Measurements from ENCODE around the gene ZFP36L1. TPM values are rescaled to one million over a fixed set of nuclear protein-coding genes. Genes with fewer than 3 reads are reported as not detected.

Gene ZFP36L1
- total RNA-seq, 1 experiment from 2014 or later, result 304 TPM

DNA sequence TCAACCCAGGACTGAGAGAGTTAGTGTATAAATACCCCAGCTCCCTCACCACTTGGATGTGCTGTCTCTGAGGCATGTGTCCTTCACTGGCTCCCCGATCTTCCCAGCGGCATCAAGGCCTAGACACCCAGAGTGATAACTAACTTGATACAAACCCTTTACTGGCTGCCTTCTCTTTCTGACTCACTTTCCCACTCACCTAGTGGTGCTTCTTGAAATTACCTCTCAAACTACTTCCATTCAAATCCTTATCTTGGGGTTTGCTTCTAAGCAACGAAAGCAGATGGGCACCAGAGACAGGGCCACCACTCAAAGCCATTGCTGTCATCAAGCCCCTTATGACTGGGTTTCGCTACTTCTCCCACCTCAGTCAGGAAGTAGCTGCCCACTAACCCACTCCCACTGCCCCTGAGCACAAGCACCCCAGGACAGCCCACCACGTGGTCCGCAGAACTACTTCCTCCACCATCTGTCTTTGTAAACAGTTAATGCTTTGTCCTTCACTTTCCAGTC lies 17.2 kb downstream of the ZFP36L1 start:
- Histone ChIP-seq H3K4me2 (ENCODE audit: low read length) (no peak overlapping the region), H3K4me1 (ENCODE audit: control insufficient read depth in 1 of 2, insufficient read depth in 2 of 2, low read length in 2 of 2) (peaks cover 33 to 36% of the 10 kb centered on the region in 2 experiments), H2AFZ (ENCODE audit: low read depth, low read length, poor library complexity, severe bottlenecking) (no peak overlapping the region), H3K79me2 (ENCODE audit: insufficient read depth, low read length) (no peaks in the 10 kb centered on the region), H3K27me3 (ENCODE audit: insufficient read depth, low read length) (no peaks in the 10 kb centered on the region), H3K9ac (ENCODE audit: low read length) (no peak overlapping the region), H3K36me3 (ENCODE audit: control insufficient read depth in 1 of 2, insufficient read depth in 2 of 2, low read length in 2 of 2) (no peaks in the 10 kb centered on the region), H3K9me3 (ENCODE audit: control insufficient read depth in 1 of 2, insufficient read depth in 1 of 2, low read depth in 1 of 2, low read length in 2 of 2) (0 out of 4 replicates have a peak, but pooled peaks cover 0 to 5% of the 10 kb centered on the region in 2 experiments), H3K9me2 (ENCODE audit: insufficient read depth) (no peaks in the 10 kb centered on the region), H3K27ac (ENCODE audit: low read depth, low read length) (no peak overlapping the region), H4K20me1 (ENCODE audit: insufficient read depth) (no peaks in the 10 kb centered on the region), H3K4me3 (replicated peaks in 1 of 2; ENCODE audit: low read depth in 1 of 2, low read length in 2 of 2) (no peak overlapping the region)
- ChIA-PET POLR2A (interaction anchor here (2.0 kb wide), 1 partner anchor 9 kb away, joined by 8 read pairs; no protein-coding TSS in a partner anchor), RAD21 (ENCODE audit: low non-redundant PET in 1 of 2, low total read pairs in 2 of 2, uncharacterized antibody in 2 of 2, unreplicated experiment in 2 of 2) (no interaction called here), CTCF (no interaction called here)
- BruUV-seq (replicated peaks), result no TSS peak
- no peak for ATAC-seq
- no peak for DNase-seq (ENCODE audit: low read depth, low spot score)
- TF ChIP-seq ELF1 (IDR thresholded peaks at IDR 0.05; ENCODE audit: borderline replicate concordance, low read depth) (no peak), SP1 (IDR thresholded peaks at IDR 0.05; ENCODE audit: low read depth) (no peak), ZFX (IDR thresholded peaks at IDR 0.05) (no peak)
- TF ChIP-seq, protein P1, sequence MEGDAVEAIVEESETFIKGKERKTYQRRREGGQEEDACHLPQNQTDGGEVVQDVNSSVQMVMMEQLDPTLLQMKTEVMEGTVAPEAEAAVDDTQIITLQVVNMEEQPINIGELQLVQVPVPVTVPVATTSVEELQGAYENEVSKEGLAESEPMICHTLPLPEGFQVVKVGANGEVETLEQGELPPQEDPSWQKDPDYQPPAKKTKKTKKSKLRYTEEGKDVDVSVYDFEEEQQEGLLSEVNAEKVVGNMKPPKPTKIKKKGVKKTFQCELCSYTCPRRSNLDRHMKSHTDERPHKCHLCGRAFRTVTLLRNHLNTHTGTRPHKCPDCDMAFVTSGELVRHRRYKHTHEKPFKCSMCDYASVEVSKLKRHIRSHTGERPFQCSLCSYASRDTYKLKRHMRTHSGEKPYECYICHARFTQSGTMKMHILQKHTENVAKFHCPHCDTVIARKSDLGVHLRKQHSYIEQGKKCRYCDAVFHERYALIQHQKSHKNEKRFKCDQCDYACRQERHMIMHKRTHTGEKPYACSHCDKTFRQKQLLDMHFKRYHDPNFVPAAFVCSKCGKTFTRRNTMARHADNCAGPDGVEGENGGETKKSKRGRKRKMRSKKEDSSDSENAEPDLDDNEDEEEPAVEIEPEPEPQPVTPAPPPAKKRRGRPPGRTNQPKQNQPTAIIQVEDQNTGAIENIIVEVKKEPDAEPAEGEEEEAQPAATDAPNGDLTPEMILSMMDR (IDR thresholded peaks at IDR 0.05 in 2 of 3, conservative IDR thresholded peaks at IDR 0.05 in 1 of 3; ENCODE audit: borderline replicate concordance in 1 of 3, insufficient read depth in 1 of 3, low read depth in 2 of 3, low read length in 2 of 3), result peak in 2 of 3 experiments; percentile 39 to 49; a peak in 4 of 6 replicates
- intact Hi-C loops (cut with micrococcal nuclease), result no loop called here

DNA sequence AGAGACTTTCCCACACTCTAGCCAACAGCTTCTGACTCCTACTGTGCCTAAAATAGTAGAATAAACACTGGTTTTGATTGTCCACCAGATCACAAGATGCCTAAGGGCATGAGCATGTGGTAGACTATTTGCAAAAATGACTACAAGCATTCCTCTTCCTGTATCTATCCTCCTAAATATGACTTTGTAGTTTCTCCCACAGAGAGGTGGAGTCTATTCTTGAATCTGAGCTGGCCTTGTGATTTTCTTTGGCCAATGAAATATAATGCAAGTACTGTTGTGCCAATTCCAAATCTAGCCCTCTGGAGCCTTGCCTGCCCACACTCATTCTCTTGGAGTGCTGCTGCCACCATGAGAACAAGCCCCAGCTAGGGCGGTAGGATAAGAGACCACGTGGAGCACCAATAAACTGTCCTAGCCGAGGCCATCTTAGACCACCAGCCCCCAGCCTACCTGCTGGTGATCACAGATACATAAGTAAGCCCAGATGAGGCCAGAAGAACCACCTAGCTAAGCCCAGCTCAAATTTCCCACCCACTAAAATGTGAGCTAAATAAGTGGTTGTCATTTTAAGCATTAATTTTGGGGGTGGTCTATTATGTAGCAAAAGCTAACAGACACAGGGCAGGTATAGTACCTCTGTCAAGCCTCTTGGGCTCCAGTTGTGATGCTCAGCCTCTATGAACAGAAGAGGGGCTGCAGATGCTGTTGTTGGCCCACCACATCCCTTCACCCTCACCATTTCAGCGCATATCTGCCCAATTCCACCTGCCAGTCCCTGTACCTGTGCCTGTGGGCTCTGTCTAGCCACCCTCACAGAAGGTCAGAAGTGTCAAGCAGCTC lies 17.9 kb downstream of the ZFP36L1 start:
- H2AFZ ChIP-seq (ENCODE audit: low read depth, low read length, poor library complexity, severe bottlenecking), result no peak overlapping the region
- peaks cover 27 to 29% of the 10 kb centered on the region in 2 experiments for H3K4me1 ChIP-seq (ENCODE audit: control insufficient read depth in 1 of 2, insufficient read depth in 2 of 2, low read length in 2 of 2)
- no peak overlapping the region for H3K4me3 ChIP-seq (replicated peaks in 1 of 2; ENCODE audit: low read depth in 1 of 2, low read length in 2 of 2)
- intact Hi-C loops (cut with micrococcal nuclease), result no loop called here
- no peaks in the 10 kb centered on the region for H3K27me3 ChIP-seq (ENCODE audit: insufficient read depth, low read length)
- no TSS peak for BruUV-seq (replicated peaks)
- ChIA-PET CTCF (no interaction called here), RAD21 (ENCODE audit: low non-redundant PET in 1 of 2, low total read pairs in 2 of 2, uncharacterized antibody in 2 of 2, unreplicated experiment in 2 of 2) (no interaction called here), POLR2A (interaction anchor here (2.0 kb wide), 1 partner anchor 10 kb away, joined by 8 read pairs; no protein-coding TSS in a partner anchor)
- no peaks in the 10 kb centered on the region for H3K36me3 ChIP-seq (ENCODE audit: control insufficient read depth in 1 of 2, insufficient read depth in 2 of 2, low read length in 2 of 2)
- no peaks in the 10 kb centered on the region for H3K79me2 ChIP-seq (ENCODE audit: insufficient read depth, low read length)
- no peaks in the 10 kb centered on the region for H4K20me1 ChIP-seq (ENCODE audit: insufficient read depth)
- H3K9me2 ChIP-seq (ENCODE audit: insufficient read depth), result no peaks in the 10 kb centered on the region
- DNase-seq (ENCODE audit: low read depth, low spot score), result no peak
- ATAC-seq, result no peak
- TF ChIP-seq RAD21 (IDR thresholded peaks at IDR 0.05; ENCODE audit: low read depth) (no peak), CBX3 (IDR thresholded peaks at IDR 0.05; ENCODE audit: low read depth) (peak; percentile 30; the same call in 1 of the 2 replicates), EZH2phosphoT487 (IDR thresholded peaks at IDR 0.05; ENCODE audit: borderline replicate concordance) (no peak)
- TF ChIP-seq, protein P2, sequence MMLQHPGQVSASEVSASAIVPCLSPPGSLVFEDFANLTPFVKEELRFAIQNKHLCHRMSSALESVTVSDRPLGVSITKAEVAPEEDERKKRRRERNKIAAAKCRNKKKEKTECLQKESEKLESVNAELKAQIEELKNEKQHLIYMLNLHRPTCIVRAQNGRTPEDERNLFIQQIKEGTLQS (IDR thresholded peaks at IDR 0.05), result no peak
- TF ChIP-seq, protein P3, sequence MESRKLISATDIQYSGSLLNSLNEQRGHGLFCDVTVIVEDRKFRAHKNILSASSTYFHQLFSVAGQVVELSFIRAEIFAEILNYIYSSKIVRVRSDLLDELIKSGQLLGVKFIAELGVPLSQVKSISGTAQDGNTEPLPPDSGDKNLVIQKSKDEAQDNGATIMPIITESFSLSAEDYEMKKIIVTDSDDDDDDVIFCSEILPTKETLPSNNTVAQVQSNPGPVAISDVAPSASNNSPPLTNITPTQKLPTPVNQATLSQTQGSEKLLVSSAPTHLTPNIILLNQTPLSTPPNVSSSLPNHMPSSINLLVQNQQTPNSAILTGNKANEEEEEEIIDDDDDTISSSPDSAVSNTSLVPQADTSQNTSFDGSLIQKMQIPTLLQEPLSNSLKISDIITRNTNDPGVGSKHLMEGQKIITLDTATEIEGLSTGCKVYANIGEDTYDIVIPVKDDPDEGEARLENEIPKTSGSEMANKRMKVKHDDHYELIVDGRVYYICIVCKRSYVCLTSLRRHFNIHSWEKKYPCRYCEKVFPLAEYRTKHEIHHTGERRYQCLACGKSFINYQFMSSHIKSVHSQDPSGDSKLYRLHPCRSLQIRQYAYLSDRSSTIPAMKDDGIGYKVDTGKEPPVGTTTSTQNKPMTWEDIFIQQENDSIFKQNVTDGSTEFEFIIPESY (IDR thresholded peaks at IDR 0.05; ENCODE audit: extremely low read depth, insufficient replicate concordance, low read length), result no peak
- 0 out of 4 replicates have a peak, but pooled peaks cover 0 to 5% of the 10 kb centered on the region in 2 experiments for H3K9me3 ChIP-seq (ENCODE audit: control insufficient read depth in 1 of 2, insufficient read depth in 1 of 2, low read depth in 1 of 2, low read length in 2 of 2)
- H3K4me2 ChIP-seq (ENCODE audit: low read length), result no peak overlapping the region
- H3K27ac ChIP-seq (ENCODE audit: low read depth, low read length), result no peak overlapping the region
- H3K9ac ChIP-seq (ENCODE audit: low read length), result no peak overlapping the region
